NCI-H1694 treated with DMSO at 0.1 percent for 48 hours (cell line): ENCODE measurements around the gene TRMT112.

ENCODE experiments used
- DNase-seq: peaks from one replicate; lab custom pipeline; 2025; lab: John Stamatoyannopoulos, UW

Gene TRMT112

DNA sequence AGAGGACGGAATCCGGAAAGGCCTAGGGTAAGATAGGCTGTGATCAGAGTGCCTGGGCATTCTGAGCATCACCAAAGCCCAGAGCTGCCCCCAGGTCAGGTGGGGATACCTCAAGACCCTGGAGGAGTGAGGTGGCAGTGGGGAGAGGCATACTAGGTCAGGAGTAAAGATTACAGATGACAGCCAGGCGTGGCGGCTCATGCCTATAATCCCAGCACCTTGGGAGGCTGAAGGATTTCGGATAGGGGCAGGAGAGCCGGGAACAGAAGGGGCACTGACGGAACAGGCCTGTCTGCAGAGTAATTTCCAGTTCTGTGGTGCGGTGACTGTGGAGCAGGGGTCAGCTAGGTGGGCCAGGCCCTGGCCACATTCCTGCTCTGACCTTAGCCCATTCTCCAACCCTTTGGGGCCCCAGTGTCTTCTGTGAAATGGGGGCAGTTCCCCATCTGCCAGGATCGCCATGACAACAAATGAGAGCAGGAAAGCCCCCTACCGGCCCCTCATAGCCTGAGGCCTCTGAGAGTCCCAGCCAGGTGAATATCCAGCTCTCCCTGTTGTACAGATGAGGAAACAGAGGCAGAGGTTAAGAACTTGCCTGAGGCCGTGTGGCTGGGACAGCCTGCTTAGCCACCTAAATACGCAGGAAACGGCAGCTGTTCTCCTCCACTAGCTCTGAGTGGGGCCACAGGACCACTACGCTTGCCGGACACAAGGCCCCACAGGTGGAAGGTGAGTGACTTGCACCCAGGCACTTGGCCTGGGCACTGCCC lies 42.1 kb downstream of the TRMT112 start:
- no peak for DNase-seq

DNA sequence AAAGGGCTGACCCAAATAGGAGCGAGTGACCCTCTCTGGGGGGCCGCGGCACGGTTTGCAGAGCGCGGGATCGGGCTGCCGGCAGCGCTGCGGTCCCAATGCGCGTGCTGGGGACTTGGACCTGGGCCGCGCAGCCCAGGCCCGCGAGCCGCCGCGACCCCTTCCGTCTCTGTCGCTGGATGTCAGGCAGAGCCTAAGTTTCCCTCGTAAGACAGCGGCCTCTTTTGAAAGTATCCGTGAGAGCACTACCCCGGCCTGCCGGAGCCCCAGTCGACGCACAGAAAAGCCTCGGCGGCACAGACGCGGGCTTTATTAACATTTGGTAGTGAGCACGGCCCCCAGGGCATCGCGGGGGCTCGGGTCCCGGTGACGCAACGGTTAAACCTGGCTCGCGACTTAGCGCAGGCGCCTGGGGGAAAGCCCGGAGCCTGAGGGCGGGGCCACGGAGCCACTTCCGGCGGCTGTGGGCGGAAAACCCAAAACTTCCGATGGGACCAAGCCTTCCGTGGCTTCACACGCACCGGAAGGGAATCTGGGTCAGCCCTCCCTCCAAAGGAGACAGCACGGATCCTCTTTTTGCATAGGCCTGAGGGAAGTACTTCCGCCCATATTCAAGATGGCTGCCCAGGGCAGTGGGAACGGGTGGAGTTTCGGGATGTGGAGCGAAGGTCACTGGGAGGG lies 47.7 kb downstream of the TRMT112 start:
- DNase-seq: peak; percentile 98

DNA sequence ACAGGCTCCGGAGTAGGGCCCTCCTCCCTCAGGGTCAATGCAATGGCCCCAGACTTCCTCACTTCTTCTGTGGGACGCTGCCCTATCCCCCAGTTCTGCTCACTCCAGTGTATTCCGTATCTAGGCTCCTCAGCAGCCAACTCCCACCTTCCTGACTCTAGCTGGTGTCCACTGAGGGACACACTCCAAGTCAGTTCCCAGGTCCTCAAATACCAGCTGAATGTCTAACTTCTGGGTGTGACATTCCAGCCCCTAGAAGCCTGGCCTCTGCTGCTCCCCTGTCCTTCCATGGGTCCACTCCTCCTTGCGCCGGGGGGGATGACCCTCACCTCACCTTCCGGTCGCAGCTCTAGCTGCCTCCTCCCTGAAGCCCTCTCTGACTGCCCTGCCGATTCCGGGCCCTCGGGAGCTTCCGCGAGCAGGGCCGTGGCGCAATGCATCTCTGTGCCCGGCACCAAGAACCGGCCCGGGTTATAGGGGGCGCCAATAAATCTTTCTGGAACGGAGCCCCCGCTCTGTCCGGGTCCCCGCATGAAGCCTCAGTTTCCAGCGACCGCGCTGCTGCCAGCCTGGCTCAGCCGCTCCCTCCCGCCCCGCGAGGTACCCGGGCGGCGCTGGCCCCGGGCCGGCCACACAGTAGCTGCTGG lies 48.3 kb downstream of the TRMT112 start:
- DNase-seq: no peak

DNA sequence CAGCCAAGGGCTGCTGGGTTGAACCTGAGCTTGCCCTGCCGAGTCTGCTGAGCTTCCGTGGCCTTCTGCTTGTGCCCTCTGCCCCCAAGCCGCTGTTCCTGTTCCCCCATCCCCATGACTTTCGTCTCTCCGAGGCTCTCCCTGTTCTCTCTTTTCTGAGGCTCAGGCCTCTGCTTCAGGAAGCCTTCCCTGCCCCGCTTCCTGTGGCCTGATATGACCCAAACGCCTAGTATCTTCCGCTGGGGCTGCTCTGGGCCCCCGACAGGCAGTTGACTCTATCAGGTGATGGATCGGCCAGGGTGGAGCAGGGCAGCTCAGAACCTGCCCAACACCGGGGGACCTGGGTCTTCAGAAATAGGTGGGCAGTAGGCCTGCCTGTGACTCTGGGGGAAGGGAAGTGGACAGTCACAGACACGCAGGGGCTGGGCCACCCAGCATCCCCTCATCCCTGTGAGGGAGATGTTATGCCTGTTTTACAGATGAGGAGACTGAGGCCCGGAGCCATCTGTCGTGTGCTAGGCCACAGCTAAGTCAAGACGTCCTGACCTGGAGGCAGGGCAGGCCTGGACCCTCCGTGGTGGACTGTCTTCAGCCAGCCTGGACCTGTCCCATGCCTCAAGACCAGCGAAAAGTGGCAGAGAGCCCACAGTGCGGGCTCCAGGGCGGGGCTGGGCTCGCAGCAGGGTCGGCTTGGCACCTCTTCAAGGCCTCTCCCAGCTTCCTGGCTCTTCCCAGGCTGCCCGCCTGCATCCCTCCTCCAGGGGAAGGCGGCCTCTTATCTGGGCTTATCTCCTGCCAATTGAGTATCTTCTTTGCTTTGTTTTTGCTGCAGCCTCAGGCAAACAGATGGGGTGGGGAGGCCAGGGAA lies 49.1 kb downstream of the TRMT112 start:
- no peak for DNase-seq

DNA sequence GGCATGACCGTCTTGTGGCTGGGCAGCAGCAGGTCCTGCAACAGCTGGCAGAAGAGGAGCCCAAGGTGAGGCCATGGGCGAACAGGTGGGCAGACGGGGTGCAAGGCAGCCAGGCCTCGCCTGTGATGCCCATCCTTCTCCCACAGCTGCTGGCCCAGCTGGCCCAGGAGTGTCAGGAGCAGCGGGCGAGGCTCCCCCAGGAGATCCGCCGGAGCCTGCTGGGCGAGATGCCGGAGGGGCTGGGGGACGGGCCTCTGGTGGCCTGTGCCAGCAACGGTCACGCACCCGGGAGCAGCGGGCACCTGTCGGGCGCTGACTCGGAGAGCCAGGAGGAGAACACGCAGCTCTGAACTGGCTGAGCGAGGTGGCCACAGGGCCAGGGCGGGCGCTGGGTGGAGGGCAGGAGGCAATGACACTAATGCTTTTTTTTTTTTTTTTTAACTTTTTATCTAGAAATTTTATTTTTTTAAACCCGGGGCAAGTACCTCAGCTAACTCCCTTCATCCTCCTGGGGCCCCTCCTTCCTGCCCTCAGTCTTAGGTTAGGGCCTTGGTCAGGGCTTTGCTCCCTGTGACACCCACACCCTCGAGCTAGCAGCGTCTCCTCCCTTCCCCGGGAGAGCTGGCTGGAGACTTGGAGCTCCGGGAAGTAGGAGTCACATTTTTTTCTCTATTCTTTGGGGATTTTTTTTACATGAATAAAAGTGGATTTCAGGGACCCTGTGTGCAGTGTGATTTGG lies 50.0 kb downstream of the TRMT112 start:
- DNase-seq: no peak
